UCSD-AML1 (cell line): ENCODE data around the gene RAB4A.
"Not testable (repeated sequence)": the region's sequence is repeated elsewhere in the genome, so short reads cannot be mapped to it uniquely, and the experiment has no call there.

ENCODE experiments used
- DNase-seq: peaks from one replicate; lab custom pipeline; 2025; ENCODE audit not compliant: unreplicated experiment; lab: John Stamatoyannopoulos, UW

Gene RAB4A

GRCh38 chr1:229271448-229272159, 693 bp downstream of the RAB4A start:
- DNase-seq: peak; percentile 66

GRCh38 chr1:229272164-229273158, 1.6 kb downstream of the RAB4A start:
- no peak for DNase-seq

- no peak for DNase-seq
These were observed 2.8 kb downstream of the RAB4A start for GRCh38 chr1:229273507-229274232.

GRCh38 chr1:229275005-229275404, 4.1 kb downstream of the RAB4A start:
- DNase-seq: no peak

- DNase-seq: no peak
These were observed 7.3 kb downstream of the RAB4A start for GRCh38 chr1:229278120-229278741.

GRCh38 chr1:229279242-229279641, 8.3 kb downstream of the RAB4A start:
- no peak for DNase-seq

GRCh38 chr1:229280037-229280828, 9.3 kb downstream of the RAB4A start:
- DNase-seq: no peak

GRCh38 chr1:229280921-229281320, 10.0 kb downstream of the RAB4A start:
- no peak for DNase-seq

- no peak for DNase-seq
These were observed 10.5 kb downstream of the RAB4A start for GRCh38 chr1:229281339-229281926.

- no peak for DNase-seq
These were observed 11.4 kb downstream of the RAB4A start for GRCh38 chr1:229282295-229282823.

GRCh38 chr1:229283183-229283611, 12.3 kb downstream of the RAB4A start:
- DNase-seq: no peak

GRCh38 chr1:229284887-229285286, 14.0 kb downstream of the RAB4A start:
- DNase-seq: no peak

- DNase-seq: no peak
These were observed 14.5 kb downstream of the RAB4A start for GRCh38 chr1:229285440-229285839.

GRCh38 chr1:229286099-229286766, 15.3 kb downstream of the RAB4A start:
- no peak for DNase-seq

GRCh38 chr1:229287267-229287666, 16.4 kb downstream of the RAB4A start:
- no peak for DNase-seq

GRCh38 chr1:229288516-229288915, 17.6 kb downstream of the RAB4A start:
- no peak for DNase-seq

- DNase-seq: not testable (repeated sequence)
These were observed 20.8 kb downstream of the RAB4A start for GRCh38 chr1:229291686-229292085.

- DNase-seq: no peak
These were observed 22.8 kb downstream of the RAB4A start for GRCh38 chr1:229293528-229294204.
